SW480 (cell line): ENCODE data around the gene MRPS35.
A peak's percentile ranks its signal among the peaks of the same experiment; 100 is the strongest.

Source experiments
- DNase-seq: peaks from one replicate; pipeline ENCODE4 v3.0.0-alpha.2; 2016; ENCODE audit warnings: low spot score

MRPS35 gene

DNA sequence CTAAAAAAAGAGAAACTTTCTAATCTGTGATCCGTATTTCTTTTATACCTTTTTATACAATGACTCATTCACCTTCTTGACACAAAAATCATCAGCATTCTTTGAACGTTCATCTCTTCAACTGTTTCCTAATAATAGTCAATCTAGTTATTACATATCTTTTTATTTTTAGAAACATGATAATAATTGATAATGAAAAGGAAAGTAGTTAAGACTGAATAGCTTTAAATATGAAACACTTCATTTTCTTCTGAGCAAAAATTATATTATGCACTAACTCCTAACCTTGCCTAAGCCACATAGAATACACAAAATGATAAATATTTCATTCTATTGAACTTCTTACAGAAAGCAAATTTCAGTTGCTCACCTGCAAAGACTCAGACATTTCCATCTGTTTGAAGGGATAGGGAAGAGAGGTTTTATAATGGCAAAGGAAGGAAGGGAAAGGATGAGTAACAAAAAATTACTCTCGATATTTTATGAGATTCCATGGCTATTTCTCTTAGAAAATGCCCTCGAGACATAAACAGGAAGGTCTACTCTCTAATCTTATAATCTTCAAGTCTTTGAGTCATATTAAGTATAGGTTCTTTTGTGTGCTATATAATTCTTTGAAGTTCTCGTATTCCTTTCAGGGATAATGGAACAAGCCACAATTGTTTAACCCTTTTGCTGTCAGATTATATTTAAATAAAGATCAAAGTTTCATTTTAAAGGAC lies 61.9 kb downstream of the MRPS35 start:
- DNase-seq, result peak; percentile 34

DNA sequence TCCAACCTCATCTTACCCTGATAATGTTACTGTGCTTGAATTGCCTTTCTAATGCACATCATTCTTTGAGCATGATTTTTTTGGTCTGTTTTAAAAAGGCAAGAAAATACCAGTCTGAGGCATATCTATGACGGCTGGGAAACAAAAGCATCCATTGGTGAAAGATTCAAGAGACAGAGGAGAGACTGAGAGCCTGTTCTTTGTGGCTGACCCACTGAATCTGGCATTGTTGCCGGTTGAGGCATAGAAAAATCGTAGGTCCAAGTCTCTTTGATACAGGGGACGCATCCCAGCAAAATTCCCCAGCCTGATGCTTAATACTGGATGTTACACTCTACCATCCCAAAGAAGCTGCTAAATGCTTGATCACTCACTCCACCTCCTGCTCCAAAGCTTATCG lies 66.5 kb downstream of the MRPS35 start:
- no peak for DNase-seq

DNA sequence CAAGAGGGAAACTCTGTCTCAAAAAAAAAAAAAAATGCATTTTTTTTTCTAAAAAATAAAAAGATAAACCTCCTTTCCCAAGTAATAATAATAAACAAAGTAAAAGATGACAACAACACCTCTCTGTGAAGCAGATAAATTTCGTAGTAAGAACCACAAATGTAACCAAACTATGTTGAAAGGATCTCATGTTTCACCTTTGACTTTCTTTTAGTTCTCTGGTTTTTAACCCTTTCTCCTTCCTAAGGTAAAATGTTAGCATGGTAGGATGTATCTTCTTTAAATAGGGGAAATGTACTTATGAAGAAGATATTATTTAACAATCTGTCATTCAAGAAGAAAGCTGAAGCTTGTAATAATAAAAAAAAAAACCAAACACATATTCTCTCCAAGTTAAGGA lies 67.6 kb downstream of the MRPS35 start:
- no peak for DNase-seq

DNA sequence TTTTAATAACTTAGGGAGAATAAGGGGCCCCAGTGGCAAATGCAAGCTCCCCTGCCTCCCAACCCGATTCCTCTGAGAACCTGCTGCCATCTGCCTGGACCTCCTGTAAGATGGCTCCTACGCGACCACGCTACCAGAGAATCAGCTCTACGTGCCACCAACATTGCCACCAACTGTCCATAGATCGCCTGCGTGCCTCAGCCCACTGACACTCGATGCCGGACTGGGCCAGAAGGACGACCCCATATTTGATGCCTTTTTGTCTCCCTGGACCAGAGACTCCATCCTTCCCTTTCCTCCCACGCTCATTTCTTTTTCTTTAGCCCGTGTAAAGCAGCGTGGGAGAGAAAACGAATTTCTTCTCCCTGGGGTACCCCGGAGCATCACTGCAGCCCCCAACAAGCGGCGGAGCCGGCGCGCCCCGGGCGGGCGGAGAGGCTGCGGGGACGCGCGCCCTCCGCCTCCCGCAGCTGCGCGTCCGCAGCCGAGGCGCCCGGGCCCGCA lies 68.8 kb downstream of the MRPS35 start:
- peak; percentile 78 for DNase-seq

DNA sequence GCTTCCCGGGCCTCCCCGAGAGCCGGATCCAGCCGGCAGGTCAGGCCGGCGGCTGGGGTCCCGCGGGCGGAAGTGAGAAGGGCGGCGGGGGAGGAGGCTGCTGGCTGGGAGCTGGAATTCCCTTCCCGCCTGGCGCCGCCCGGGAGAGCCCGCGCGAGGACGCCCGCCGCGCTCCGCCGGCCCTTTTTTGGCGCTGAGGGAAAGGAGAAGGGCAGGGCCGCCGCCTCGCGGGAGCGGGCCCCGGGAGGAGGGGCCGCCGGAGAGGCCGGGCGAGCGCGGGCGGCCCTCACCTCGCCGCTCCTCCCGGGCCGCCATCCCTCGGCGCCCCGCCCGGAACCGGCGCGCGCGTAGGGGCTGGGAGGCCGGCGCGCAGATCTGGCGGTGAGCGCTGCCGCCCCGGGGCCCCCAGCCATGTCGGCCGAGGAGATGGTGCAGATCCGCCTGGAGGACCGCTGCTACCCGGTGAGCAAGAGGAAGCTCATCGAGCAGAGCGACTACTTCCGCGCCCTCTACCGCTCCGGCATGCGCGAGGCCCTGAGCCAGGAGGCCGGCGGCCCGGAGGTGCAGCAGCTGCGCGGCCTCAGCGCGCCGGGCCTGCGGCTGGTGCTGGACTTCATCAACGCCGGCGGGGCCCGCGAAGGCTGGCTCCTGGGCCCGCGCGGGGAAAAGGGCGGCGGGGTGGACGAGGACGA lies 69.4 kb downstream of the MRPS35 start, which contains the start of the genes KLHL42 and MANSC4:
Gene KLHL42 (plus strand): TSS at position 314 of the 692 bp plus-strand sequence. CDS start 98 bp downstream, at position 412.
Gene MANSC4 (minus strand): TSS at position 317 of the 692 bp plus-strand sequence. CDS start 8,960 bp downstream, outside the sequence.
- peak; percentile 77 for DNase-seq

DNA sequence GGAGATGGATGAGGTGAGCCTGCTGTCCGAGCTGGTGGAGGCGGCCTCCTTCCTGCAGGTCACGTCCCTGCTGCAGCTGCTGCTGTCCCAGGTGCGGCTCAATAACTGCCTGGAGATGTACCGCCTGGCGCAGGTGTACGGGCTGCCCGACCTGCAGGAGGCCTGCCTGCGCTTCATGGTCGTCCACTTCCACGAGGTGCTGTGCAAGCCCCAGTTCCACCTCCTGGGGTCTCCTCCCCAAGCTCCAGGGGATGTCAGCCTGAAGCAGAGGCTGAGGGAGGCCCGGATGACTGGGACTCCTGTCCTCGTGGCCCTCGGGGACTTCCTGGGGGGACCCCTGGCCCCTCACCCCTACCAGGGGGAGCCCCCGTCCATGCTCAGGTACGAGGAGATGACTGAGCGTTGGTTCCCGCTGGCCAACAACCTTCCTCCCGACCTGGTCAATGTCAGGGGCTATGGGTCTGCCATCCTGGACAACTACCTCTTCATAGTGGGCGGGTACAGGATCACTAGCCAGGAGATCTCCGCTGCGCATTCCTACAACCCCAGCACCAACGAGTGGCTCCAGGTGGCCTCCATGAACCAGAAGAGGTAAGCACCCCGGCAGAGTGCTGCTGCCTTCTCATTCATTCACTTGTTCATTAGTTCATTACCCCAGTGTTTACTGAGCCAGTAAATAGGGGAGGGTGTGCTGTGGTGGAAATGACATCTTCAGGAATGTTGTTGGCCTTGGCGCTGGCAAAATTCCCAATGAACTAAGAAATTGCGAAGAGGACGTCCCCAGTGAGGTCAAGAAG lies 70.2 kb downstream of the MRPS35 start:
- DNase-seq, result peak; percentile 72

DNA sequence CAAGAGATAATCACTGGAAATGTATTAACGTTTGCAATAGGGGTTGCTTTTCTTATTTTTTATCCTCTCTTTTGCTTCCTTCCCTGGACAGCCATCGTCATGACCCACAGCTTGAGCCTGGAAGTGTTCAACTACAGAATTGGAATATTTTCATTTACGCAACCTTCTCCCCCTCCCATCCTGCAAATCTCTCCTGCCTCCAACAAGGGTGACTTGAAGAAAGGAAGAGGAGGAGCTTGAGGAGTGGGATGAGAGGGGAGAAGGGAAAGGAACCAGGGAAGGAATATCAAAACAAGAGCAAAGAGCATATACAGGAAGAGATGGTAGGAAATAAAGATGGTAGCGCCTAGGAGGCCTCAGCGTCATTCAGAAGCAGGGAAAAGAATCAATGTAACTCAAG lies 71.0 kb downstream of the MRPS35 start:
- DNase-seq, result no peak

DNA sequence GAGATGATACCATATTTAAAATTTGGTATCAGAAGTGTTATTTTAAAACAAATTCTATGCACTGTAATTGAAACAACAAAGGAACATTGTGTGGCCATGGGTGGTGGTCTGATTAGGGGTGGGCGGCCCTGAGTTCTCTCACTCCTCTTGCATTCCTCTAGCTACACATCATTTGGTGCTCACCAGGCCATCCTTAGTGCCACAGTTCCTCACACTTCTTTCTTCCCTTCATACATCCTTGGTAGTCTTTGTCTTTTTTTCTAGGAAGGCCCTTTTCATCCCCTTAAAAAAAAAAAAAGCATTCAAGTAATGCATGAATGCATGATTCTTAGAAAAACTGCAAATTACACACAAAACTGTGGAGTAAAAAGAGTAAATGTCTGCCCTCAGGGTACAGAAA lies 71.8 kb downstream of the MRPS35 start:
- DNase-seq, result no peak

DNA sequence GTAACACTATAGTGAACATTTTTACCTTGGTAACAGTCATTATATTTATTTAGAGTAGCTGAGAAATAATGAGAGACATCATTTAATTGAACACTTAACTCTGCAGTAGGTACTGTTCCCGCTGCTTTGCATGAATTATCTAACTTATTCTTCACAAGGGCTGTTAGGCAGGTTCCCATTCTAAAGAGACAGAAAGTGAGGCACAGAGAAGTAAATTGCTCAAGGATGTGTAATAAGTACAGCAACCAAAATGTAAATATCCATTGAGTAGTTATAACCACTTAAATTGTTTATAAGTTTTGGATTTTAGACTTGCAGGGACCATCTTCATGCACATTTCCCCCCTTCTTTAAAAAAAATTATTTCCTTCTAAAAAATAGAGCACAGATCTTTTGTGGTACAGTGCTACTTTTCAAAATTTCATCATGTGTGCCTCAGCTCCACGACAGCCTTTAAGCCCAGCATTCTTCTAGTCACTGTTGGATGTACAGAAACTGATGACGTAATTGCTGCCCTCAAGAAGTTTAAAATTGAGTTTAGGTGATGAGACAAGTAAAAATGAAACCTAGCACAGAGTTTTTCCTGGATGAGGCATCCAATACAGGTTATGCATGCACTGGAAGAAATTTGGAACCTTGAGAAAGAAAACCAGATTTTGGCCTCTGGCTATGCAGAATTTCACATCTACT lies 75.4 kb downstream of the MRPS35 start:
- no peak for DNase-seq

DNA sequence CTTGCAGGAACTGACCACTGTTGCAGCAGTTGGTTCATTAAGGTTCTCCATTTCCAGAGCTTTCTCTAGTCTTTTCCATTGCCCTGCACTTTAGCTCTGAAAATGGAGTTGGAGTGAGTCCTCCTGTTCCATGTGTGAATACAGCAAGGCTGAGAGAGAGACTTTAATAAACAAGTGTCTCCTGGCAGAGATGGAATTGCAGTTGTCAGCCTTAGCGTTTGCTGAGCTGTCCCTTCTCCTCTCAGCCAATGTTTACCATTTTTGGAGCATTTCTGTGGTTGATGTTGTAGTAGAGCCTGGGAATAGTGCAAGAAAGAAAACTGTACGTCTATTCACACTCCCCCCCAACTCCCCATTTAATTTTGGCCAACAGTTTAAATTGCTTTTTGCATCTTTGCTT lies 76.9 kb downstream of the MRPS35 start:
- no peak for DNase-seq

DNA sequence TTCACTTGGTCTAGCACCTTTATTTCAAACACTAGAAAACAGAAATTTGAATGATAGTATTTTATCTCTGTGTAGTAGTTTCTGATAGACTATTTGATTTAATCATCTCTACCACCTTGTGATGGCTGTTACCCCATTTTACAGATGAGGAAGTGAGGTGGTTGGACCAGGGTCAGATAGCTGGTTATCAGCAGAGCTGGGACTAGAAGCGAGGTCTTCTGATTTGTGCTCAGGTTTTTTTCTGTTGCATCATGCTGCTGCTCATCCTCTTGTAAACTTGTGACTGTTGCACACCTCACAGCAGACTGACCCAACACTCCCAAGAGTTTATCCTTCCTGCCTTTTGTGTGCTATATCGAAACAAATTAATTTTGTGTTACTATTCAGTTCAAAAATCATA lies 79.5 kb downstream of the MRPS35 start:
- no peak for DNase-seq

DNA sequence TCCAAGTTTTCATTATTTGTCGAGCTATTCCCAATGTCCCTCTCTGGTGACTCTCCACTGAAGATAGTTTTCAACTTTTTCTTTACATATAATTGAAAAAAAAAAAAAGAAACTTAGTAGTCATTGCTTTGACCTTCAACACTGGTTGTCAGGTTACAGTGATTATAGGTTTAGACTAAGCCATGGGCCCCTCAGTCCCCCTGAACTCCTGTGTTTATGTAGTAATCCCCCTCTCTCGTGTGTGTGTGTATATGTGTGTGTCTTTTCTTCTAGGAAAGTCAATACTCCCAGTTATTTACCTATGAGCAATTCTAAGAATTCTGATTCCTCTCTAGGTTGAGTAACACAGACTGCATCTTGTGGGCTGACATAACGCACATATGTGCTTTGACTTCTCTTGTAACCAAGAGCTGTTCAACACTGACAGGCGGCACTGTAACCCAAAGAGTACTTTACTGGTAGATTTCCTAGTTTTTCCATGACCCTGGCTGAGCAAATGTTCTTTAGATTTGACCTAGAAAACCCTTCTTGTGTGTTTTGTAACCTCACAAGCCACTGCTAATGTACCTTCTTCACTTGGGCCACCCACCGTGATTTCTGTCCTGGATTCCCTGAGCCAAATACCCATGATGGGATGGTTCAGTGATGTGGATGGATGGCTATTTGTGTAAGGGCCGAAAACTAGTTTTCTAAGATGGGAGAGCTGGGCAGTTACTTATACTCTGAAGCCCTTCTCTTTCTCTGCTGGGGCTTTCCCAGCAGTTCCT lies 84.4 kb downstream of the MRPS35 start:
- no peak for DNase-seq

DNA sequence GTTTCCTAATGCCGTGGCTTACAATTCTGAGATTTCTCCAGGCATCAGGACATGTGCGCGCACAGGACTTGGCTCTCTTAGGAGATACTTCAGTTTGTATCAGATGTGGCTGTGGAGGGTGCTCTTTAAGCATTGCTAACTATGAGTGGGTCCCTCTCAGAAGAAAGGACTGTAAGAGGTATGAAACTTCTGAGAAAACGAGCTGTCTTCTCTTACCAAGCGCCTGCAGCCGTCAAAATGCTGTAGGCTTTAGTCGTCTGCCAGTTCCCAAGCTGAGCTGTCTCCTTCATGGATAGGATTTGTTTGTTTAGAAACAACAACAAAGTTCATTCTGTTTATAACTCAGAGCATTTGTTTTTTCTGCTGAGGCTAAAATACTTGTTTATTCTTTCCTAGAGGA lies 85.5 kb downstream of the MRPS35 start:
- no peak for DNase-seq

DNA sequence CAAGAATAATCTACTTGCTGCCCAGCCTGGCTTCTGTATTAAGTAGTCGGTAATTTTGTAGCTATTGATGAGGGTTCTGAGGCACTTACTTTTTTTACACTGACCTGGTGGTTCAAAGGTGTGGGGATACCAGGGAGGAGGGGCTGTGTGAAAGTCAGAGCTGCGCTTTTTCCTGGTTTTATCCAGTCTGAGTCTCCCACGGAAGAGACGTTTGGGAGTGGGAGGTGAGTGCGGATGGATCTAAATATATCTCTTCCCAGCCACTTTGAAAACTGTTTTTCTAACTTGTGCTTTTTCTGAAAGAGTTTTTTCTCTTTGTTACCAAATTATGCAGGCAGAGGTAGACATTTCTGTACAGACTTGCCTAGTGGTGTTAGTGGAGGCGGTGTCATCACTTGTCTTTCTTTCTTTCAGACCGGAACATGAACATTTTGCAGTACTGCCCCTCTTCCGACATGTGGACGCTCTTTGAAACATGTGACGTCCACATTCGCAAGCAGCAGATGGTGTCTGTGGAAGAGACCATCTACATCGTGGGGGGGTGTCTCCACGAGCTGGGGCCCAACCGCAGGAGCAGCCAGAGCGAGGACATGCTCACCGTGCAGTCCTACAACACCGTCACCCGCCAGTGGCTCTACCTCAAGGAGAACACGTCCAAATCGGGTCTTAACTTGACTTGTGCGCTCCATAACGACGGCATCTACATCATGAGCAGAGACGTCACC lies 86.8 kb downstream of the MRPS35 start:
- DNase-seq, result no peak

DNA sequence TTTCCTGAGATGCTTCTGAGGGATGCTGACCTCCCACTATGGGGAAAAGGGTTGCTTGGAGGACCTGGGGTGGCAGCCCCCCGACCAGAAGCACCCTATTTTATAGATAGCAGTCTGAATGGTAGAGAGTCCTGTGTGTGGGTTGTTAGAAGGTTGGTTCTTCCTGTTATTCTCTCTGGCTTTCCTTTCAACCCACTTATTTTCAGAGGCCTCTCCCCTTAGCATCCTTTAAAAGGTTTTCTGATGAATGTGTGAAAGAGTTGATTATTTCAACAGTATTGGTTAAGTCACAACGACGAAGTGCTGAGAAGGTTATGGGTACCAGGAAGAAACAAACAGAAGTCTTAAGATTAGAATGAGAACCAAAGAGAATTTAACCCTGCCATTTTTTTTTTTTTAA lies 90.2 kb downstream of the MRPS35 start:
- no peak for DNase-seq

DNA sequence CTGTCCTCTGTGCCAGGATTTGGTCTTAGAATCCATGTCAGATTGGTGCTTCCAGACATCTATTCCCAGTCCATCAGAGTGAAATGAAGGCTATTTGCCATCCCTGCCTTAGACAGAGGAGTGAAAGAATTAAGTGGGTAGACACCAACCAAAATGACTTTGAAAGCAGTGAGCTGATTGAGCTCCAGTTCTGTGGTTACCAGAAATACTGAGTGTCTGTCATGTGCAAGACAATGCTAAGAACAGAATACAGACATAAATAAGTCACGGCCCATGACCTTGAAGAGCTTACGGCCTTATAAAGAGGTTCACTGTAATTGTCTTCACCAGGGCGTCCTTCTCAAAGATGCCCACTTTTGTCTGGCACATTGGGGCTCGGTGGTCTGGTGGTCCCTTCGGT lies 91.0 kb downstream of the MRPS35 start:
- no peak for DNase-seq

DNA sequence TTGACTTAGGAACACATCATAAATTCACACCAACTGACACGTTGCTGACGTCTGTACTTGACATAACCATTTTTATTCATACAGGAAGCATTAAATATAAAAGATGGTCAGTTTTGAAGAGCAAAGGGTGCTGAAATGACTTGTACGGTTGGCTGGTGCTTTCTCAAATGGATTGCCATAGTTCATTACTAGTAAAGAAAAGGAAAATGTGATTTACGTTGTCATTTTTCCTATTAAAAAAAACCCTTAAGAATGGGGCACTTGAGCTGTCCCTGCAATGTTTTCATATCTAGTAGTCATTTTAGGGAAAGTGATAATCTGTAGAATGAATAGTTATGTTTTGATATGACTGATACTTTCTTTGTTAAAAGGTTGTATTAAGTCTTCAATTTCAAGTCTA lies 91.9 kb downstream of the MRPS35 start:
- no peak for DNase-seq

DNA sequence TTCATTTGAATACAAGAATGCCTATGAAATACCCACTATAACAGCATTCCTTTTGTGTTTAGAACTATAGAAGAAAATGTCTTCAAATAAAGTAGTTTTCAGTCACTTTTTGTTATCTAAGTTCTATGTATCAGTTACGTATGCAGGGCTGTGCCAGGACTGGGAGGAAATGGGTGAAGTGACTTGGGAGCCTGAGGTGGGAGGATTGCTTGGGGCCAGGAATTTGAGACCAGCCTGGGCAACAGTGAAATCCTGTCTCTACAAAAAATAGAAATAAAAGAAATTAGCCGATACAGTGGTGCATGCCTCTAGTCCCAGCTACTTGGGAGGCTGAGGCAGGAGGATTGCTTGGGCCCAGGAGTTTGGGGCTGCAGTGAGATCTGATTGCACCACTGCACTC lies 92.3 kb downstream of the MRPS35 start:
- no peak for DNase-seq

DNA sequence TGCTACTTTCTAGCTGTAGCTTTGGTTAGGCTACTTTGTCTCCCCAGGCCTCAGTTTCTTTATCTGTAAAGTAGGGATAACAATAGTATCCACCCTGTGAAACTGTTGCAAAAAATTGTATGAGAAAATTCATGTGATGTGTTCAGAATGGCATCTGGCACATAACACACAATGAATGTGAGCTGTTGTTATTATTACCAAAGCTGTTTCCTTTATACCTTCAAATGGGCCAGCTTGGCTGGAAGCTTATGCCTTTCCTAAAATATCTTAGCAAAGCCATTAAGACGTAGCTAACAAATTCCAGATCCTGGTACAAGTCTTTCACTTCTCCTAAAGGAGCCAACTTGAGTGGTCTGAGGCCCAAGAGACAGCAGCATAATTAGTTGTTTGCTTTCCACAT lies 94.6 kb downstream of the MRPS35 start:
- DNase-seq, result no peak
